GM12891 (cell line): ENCODE measurements around the gene NTPCR.

Experiments used
- PAX5 ChIP-seq: IDR thresholded peaks from 2 replicates; pipeline ENCODE4 v1.6.1; 2011; ENCODE audit warnings: low read length, moderate library complexity, mild to moderate bottlenecking; ENCODE audit not compliant: insufficient read depth, severe bottlenecking
- POLR2A ChIP-seq: IDR thresholded peaks from 2 replicates; pipeline ENCODE4 v1.6.1; 2011; ENCODE audit warnings: low read depth, low read length, control low read depth
- POLR2AphosphoS5 ChIP-seq: IDR thresholded peaks from 2 replicates; pipeline ENCODE4 v1.6.1; 2011; ENCODE audit warnings: low read depth, low read length, control low read depth
- POU2F2 ChIP-seq: IDR thresholded peaks from 2 replicates; pipeline ENCODE4 v1.6.1; 2011; ENCODE audit warnings: low read depth, mild to moderate bottlenecking, control low read depth, low read length, moderate library complexity
- SPI1 ChIP-seq: IDR thresholded peaks from 2 replicates; pipeline ENCODE4 v1.6.1; 2011; ENCODE audit warnings: low read depth, low read length, control low read depth
- TAF1 ChIP-seq: IDR thresholded peaks from 2 replicates; pipeline ENCODE4 v1.6.1; 2011; ENCODE audit warnings: low read depth, low read length, control low read depth

GRCh38 chr1:232909752-232910151 is 40.7 kb upstream of the NTPCR start:
- no peak for TF ChIP-seq TAF1
- TF ChIP-seq POLR2A: no peak
- TF ChIP-seq POLR2AphosphoS5: no peak
- no peak for TF ChIP-seq SPI1
- no peak for TF ChIP-seq PAX5
- no peak for TF ChIP-seq POU2F2
